Stimulated activated CD8-positive, alpha-beta memory T cell treated with anti-CD3 and anti-CD28 coated beads, Interleukin-15, amount 100 ng/mL, for 4 hours (primary cell): Measurements from ENCODE around the gene CCDC92.

Source experiments
- DNase-seq, 2 donors: peaks; one replicate each; pipeline ENCODE4 v3.0.0-alpha.2; 2020; ENCODE audit warnings: low read depth in 2 of 2

Gene CCDC92

DNA sequence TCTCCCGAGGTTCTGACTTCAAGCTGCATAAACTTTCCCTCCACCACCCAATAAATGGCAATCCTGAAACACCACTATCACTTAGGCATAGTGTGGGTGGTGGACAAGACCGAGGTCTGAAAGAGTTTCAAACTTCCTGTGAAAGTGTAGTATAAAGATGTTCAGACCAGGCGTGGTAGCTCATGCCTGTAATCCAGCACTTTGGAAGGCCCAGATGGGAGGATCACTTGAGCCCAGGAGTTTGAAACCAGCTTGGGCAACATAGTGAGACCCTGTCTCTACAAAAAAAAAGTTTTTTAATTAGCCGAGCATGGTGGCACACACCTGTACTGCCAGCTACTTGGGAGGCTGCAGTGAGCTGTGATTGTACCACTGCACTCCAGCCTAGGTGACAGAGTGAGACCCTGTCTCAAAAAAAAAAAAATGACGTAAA lies 61.9 kb downstream of the CCDC92 start:
- no peak for DNase-seq

DNA sequence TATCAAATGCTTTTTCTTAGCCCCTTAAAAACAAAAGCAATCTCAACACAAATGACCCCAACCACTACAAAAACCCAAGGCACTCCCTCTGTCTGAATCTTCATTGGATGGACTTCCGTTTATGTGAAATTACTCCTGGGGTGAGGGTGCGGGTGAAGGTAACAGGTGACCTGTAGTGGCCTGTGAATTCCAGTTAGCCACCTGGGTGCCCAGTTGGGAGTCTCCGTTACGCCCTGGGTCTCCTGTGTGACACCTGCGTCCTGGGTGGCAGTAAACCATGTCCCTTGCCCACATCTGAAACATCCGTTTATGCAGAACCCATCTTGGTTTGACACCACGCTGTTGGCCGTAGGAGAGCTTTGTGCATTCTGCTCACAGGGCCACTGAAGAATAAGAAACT lies 62.6 kb downstream of the CCDC92 start:
- DNase-seq = no peak

- no peak for DNase-seq
These were observed 63.5 kb downstream of the CCDC92 start for GRCh38 chr12:123908884-123909725.

GRCh38 chr12:123907726-123908476 lies 64.7 kb downstream of the CCDC92 start:
- no peak for DNase-seq

- no peak for DNase-seq
These were observed 65.8 kb downstream of the CCDC92 start for GRCh38 chr12:123906711-123907420.

- DNase-seq = peak in 1 of 2 donors; percentile 48
These were observed 67.2 kb downstream of the CCDC92 start for GRCh38 chr12:123905319-123905925.

DNA sequence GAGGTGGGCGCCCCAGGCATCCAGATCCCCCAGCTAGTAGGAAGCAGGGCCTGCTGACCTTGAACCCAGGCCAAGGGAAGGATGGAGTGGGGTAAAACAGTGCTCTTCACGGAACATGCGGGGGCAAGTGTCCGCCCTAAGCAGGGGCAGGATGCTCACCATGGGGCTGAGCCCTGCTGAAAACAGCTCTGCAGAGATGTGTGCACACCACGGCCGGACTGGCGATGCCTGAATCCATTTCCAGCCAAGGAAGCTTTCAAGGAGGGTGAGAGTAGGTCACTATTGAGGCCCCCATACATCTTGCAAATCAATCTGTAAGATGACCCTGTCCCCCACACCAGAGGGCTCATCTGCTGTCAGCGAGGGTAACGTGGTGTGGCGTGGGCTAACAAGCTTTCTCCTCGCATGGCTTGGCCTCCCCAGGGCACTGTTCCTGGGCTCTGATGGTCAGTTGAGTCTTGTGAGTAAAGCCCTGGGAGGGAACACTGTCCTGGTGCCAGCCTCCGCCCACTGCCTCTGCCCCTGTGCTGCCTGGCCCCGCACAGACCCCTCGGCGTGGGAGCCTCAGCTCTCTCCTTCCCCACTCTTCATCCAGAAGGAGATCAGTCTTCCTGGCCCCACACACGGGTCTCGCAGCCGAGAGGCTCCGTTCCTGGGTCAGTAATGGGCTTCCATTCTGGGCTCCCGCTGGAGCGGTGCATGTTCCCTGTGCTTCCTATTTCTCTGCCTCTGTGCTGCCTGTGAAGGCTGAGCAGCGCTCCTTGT lies 69.1 kb downstream of the CCDC92 start:
- DNase-seq = no peak

- no peak for DNase-seq
These were observed 69.8 kb downstream of the CCDC92 start for GRCh38 chr12:123902821-123903220.

- DNase-seq = no peak
These were observed 71.7 kb downstream of the CCDC92 start for GRCh38 chr12:123900871-123901376.

DNA sequence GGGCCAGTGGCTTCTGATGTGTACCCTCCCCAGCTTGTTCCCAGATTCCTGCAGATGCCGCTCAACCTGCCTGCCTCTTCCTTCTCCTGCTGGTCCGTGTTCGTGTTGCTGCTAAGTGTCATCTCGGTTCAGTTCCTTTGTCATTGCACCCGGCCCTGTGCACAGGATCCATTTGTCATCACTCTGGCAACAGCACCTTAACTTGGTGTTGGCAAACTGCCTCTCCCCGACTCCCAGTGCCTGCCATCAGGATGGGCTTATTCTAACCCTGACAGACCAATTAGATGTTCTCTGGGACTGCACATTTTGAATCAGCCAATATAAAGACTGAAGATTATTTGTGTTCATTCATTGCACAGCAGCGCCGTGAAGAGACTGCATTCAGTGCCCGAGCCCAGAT lies 73.3 kb downstream of the CCDC92 start:
- DNase-seq = no peak

GRCh38 chr12:123898673-123899072 lies 74.0 kb downstream of the CCDC92 start:
- no peak for DNase-seq

- DNase-seq = no peak
These were observed 75.4 kb downstream of the CCDC92 start for GRCh38 chr12:123897221-123897620.

DNA sequence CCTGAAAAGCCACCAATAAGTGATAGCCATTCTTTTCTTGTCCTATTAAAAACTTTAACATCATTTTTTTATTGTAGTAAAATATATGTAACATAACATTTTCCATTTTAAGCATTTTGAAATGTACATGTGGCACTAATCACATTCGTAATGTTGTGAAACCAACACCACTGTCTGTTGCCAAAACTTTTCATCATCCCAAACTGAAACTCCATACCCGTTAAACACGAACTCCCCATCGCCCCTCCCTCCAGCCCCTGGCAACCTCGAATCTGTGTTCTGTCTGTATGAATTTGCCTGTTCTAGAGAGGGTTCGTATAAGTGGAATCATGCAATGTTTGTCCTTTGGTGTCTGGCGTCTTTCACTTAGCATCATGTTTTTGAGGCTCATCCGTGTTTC lies 75.9 kb downstream of the CCDC92 start:
- DNase-seq = no peak

- no peak for DNase-seq
These were observed 77.2 kb downstream of the CCDC92 start for GRCh38 chr12:123895451-123895850.

- no peak for DNase-seq
These were observed 77.7 kb downstream of the CCDC92 start for GRCh38 chr12:123894823-123895345.

DNA sequence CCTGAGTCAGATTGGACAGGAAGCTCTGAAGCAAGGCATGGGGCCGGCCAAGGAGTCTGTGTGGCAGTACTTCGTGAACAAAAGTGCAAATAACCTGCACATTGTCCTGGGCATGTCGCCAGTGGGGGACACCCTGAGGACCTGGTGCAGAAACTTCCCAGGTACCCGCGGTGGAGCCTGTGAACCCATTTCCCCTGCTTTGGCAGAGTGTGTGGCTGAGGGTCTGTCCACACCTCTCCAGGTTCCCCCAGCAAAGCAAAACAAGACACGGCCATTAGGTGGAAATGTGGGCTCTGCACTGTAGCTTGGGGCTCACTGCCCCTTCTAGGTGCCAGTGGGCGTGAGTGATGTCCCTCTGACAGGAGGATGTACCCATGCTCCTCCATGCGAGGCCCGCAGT lies 79.4 kb downstream of the CCDC92 start:
- DNase-seq = no peak

DNA sequence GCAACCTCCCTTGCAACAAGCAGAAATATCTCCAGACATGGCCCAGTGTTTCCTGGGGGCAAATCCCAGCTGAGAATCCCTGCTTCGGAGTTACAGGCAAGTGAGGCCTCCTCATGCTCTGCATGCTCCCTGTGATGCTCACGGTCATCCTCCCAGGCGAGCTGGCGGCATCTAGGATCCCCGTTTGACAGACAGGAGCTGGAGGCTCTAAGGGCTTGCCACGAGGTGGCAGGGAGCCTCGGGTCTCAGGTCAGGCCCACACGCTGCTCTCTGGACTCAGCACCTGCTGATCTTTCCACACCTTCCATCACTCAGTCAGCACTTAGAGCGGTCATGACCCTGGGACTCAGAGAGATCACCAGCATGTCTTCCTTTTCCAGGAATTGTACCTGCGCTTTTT lies 79.8 kb downstream of the CCDC92 start:
- no peak for DNase-seq

DNA sequence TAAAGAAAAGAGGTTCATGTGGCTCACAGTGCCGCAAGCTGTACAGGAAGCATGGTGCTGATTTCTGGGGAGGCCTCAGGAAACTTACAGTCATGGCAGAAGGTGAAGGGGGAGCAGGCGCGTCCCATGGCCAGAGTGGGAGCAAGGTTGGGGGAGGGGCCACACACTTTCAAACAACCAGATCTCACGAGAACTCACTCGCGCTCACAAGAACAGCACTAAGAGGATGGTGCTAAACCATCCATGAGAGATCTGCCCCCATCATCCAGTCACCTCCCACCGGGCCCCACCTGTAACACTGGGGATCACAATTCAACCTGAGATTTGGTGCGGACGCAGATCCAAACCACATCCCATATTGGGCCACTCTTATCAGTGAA lies 80.5 kb downstream of the CCDC92 start:
- DNase-seq = no peak

- DNase-seq = no peak
These were observed 81.0 kb downstream of the CCDC92 start for GRCh38 chr12:123891516-123892179.

DNA sequence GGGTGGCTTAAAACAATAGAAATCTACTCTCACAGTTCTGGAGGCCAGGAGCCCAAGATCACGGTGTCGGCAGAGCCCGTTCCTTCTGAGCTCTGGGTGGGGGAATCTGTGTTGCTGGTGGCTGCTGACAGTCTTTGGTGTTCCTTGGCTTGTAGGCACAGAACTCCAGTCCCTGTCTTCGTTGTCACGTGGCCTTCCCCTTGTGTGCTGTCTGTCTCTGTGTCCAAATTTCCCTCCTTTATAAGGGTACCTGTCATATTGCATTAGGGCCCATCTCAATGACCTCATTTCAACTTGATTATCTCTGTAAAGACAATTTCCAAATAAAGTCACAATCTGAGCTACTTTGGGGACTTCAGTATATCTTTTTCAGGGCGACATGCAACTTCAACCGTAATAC lies 81.6 kb downstream of the CCDC92 start:
- DNase-seq = no peak
